HCT116 (cell line): ENCODE measurements around the gene SKAP1. TPM values are rescaled to one million over a fixed set of nuclear protein-coding genes. Genes with fewer than 3 reads are reported as not detected.
A peak's percentile ranks its signal among the peaks of the same experiment; 100 is the strongest.

Experiments
- ATAC-seq: fragments of 200-7000 bp; cut with Tn5 transposase; 2 replicates; pipeline ENCODE4 v1.9.1; 2020; ENCODE audit warnings: mild to moderate bottlenecking, moderate library complexity
- BruUV-seq: library from RNA; stranded (reverse); fragments of 400-500 nt; replicated peaks from 2 replicates; lab custom pipeline; 2021; lab: Mats Ljungman, UMichigan
- CTCF ChIA-PET: fragments of 300-600 bp; sonication (Branson Sonifier 250); formaldehyde crosslinking; loops from one replicate; lab custom pipeline; 2021; ENCODE audit warnings: antibody characterized with exemption; lab: Charles Lee
- POLR2A ChIA-PET: fragments of 300-600, 350-600 bp; sonication (Branson Sonifier 250); formaldehyde crosslinking; loops from one replicate; lab custom pipeline; 2021; ENCODE audit warnings: antibody characterized with exemption; lab: Charles Lee
- RAD21 ChIA-PET, 2 experiments: fragments of 300-600 bp; sonication (Branson Sonifier 250); formaldehyde crosslinking; loops; one replicate each; lab custom pipeline; 2023; ENCODE audit warnings: low total read pairs in 2 of 2; ENCODE audit not compliant: uncharacterized antibody in 2 of 2, unreplicated experiment in 2 of 2, low non-redundant PET in 1 of 2; lab: Charles Lee
- DNase-seq: peaks from one replicate; pipeline ENCODE4 v3.0.0-alpha.2; 2010; ENCODE audit warnings: low read depth, low spot score
- H2AFZ ChIP-seq: fragments of 200-600 bp; shearing (Covaris generic), sonication (generic); 2 replicates; pipeline ENCODE4 v1.6.1; 2017; ENCODE audit warnings: low read depth, mixed run types, mixed read lengths, antibody characterized with exemption, low read length; ENCODE audit not compliant: poor library complexity, severe bottlenecking
- H3K27ac ChIP-seq: 2 replicates; pipeline ENCODE4 v1.5.1; 2012; ENCODE audit warnings: low read depth, low read length
- H3K27me3 ChIP-seq: fragments of 200-600 bp; sonication (generic); 2 replicates; pipeline ENCODE4 v1.6.1; 2016; ENCODE audit warnings: mixed run types, low read length, mixed read lengths; ENCODE audit not compliant: insufficient read depth
- H3K36me3 ChIP-seq, 2 experiments: fragments of 200-500 bp in 1 of 2; fragments of 200-600 bp in 1 of 2; sonication (Bioruptor generic) in 1 of 2; sonication (generic) in 1 of 2; 2 replicates each; pipeline versions ENCODE4 v1.5.1 to v1.6.1; 2014 to 2016; ENCODE audit warnings: low read length in 2 of 2, inconsistent platforms in 1 of 2, mixed read lengths in 1 of 2, mixed run types in 1 of 2; ENCODE audit not compliant: insufficient read depth in 2 of 2, control insufficient read depth in 1 of 2
- H3K4me1 ChIP-seq, 2 experiments: fragments of 200-600 bp in 1 of 2; sonication (generic) in 1 of 2; 2 replicates each; pipeline versions ENCODE4 v1.5.1 to v1.6.1; 2012 to 2017; ENCODE audit warnings: low read length in 2 of 2, inconsistent platforms in 1 of 2, mild to moderate bottlenecking in 1 of 2, mixed read lengths in 1 of 2, mixed run types in 1 of 2, moderate library complexity in 1 of 2; ENCODE audit not compliant: insufficient read depth in 2 of 2, control insufficient read depth in 1 of 2
- H3K4me2 ChIP-seq: fragments of 200-600 bp; sonication (generic); 2 replicates; pipeline ENCODE4 v1.6.1; 2017; ENCODE audit warnings: mixed run types, low read length, mixed read lengths
- H3K4me3 ChIP-seq, 2 experiments: fragments of 200-600 bp in 1 of 2; sonication (generic) in 1 of 2; replicated peaks in 1 of 2; 2 replicates each; pipeline ENCODE4 v1.5.1; 2011 to 2016; ENCODE audit warnings: low read length in 2 of 2, control low read depth in 1 of 2, low read depth in 1 of 2, mild to moderate bottlenecking in 1 of 2, mixed read lengths in 1 of 2, mixed run types in 1 of 2
- H3K79me2 ChIP-seq: fragments of 200-600 bp; sonication (generic); 2 replicates; pipeline ENCODE4 v1.6.1; 2017; ENCODE audit warnings: mild to moderate bottlenecking, mixed run types, low read length, moderate library complexity, mixed read lengths; ENCODE audit not compliant: insufficient read depth
- H3K9ac ChIP-seq: fragments of 200-600 bp; sonication (generic); 2 replicates; pipeline ENCODE4 v1.6.1; 2016; ENCODE audit warnings: low read length, mixed read lengths
- H3K9me2 ChIP-seq: fragments of 200-600 bp; sonication (generic), shearing (Covaris generic); 2 replicates; pipeline ENCODE4 v1.6.1; 2017; ENCODE audit warnings: mixed run types, mild to moderate bottlenecking, moderate library complexity; ENCODE audit not compliant: insufficient read depth
- H3K9me3 ChIP-seq, 2 experiments: fragments of 200-500 bp in 1 of 2; fragments of 200-600 bp in 1 of 2; sonication (Bioruptor generic) in 1 of 2; sonication (generic) in 1 of 2; 2 replicates each; pipeline ENCODE4 v1.6.1; 2014 to 2017; ENCODE audit warnings: low read length in 2 of 2, mixed read lengths in 2 of 2, inconsistent platforms in 1 of 2, low read depth in 1 of 2, mild to moderate bottlenecking in 1 of 2, mixed run types in 1 of 2, moderate library complexity in 1 of 2; ENCODE audit not compliant: control insufficient read depth in 1 of 2, insufficient read depth in 1 of 2
- H4K20me1 ChIP-seq: fragments of 200-600 bp; sonication (generic), shearing (Covaris generic); 2 replicates; pipeline ENCODE4 v1.6.1; 2017; ENCODE audit warnings: mixed run types, mild to moderate bottlenecking, moderate library complexity; ENCODE audit not compliant: insufficient read depth
- ATF3 ChIP-seq: IDR thresholded peaks from 2 replicates; pipeline ENCODE4 v1.6.1; 2012
- CBX3 ChIP-seq: IDR thresholded peaks from 2 replicates; pipeline ENCODE4 v1.6.1; 2012; ENCODE audit warnings: low read depth
- CEBPB ChIP-seq: IDR thresholded peaks from 2 replicates; pipeline ENCODE4 v1.6.1; 2012; ENCODE audit warnings: low read depth
- EGR1 ChIP-seq: IDR thresholded peaks from 2 replicates; pipeline ENCODE4 v1.6.1; 2012; ENCODE audit warnings: low read depth
- ELF1 ChIP-seq: IDR thresholded peaks from 2 replicates; pipeline ENCODE4 v1.6.1; 2012; ENCODE audit warnings: low read depth, borderline replicate concordance
- EZH2 ChIP-seq: fragments of 200-600 bp; sonication (generic); IDR thresholded peaks from 2 replicates; pipeline ENCODE4 v1.6.1; 2017; ENCODE audit warnings: antibody characterized with exemption, mixed run types
- EZH2phosphoT487 ChIP-seq: fragments of 200-600 bp; IDR thresholded peaks from 2 replicates; pipeline ENCODE4 v1.6.1; 2018; ENCODE audit warnings: antibody characterized with exemption, borderline replicate concordance
- JUND ChIP-seq: IDR thresholded peaks from 2 replicates; pipeline ENCODE4 v1.6.1; 2012
- MAX ChIP-seq: IDR thresholded peaks from 2 replicates; pipeline ENCODE4 v1.6.1; 2012
- POLR2A ChIP-seq: IDR thresholded peaks from 2 replicates; pipeline ENCODE4 v1.7.0; 2011; ENCODE audit warnings: borderline replicate concordance; ENCODE audit not compliant: insufficient read depth, insufficient read length; ENCODE audit errors: extremely low read depth
- POLR2AphosphoS5 ChIP-seq: IDR thresholded peaks from 2 replicates; pipeline ENCODE4 v1.6.1; 2011; ENCODE audit warnings: mild to moderate bottlenecking, low read depth, low read length, moderate library complexity
- RAD21 ChIP-seq: IDR thresholded peaks from 2 replicates; pipeline ENCODE4 v1.6.1; 2012; ENCODE audit warnings: low read depth, mild to moderate bottlenecking
- REST ChIP-seq: IDR thresholded peaks from 2 replicates; pipeline ENCODE4 v1.6.1; 2012; ENCODE audit warnings: low read depth
- SIN3A ChIP-seq: IDR thresholded peaks from 2 replicates; pipeline ENCODE4 v1.6.1; 2012; ENCODE audit warnings: low read depth
- SP1 ChIP-seq: IDR thresholded peaks from 2 replicates; pipeline ENCODE4 v1.6.1; 2012; ENCODE audit warnings: low read depth
- SRF ChIP-seq: IDR thresholded peaks from 2 replicates; pipeline ENCODE4 v1.6.1; 2012; ENCODE audit warnings: low read depth
- TCF7L2 ChIP-seq: IDR thresholded peaks from 2 replicates; pipeline ENCODE4 v1.7.0; 2011; ENCODE audit warnings: borderline replicate concordance, inconsistent platforms; ENCODE audit not compliant: insufficient read depth, insufficient read length; ENCODE audit errors: extremely low read depth
- YY1 ChIP-seq: IDR thresholded peaks from 2 replicates; pipeline ENCODE4 v1.6.1; 2011; ENCODE audit warnings: low read length, low read depth, moderate library complexity, mild to moderate bottlenecking; ENCODE audit not compliant: insufficient replicate concordance; ENCODE audit errors: extremely low read depth
- ZBTB33 ChIP-seq: IDR thresholded peaks from 2 replicates; pipeline ENCODE4 v1.6.1; 2011; ENCODE audit warnings: mild to moderate bottlenecking, low read length, moderate library complexity; ENCODE audit not compliant: insufficient replicate concordance; ENCODE audit errors: extremely low read depth
- ZFX ChIP-seq: fragments of 450-650 bp; IDR thresholded peaks from 2 replicates; pipeline ENCODE4 v1.6.1; 2017
- ZNF274 ChIP-seq: fragments of 200-500 bp; sonication (Bioruptor generic); IDR thresholded peaks from 2 replicates; pipeline ENCODE4 v1.6.1; 2014; ENCODE audit warnings: mild to moderate bottlenecking, low read depth, low read length, inconsistent platforms
- intact Hi-C: fragments of 100-400 bp; cut with micrococcal nuclease; formaldehyde crosslinking; loops from 2 replicates; pipeline ENCODE4 v1.10.0; 2022
- total RNA-seq: library from RNA; stranded (reverse); gene quantifications from one replicate; pipeline ENCODE4 v1.2.1, GENCODE V29; 2021; ENCODE audit not compliant: unreplicated experiment

The SKAP1 gene
- total RNA-seq, 1 experiment from 2014 or later = 12.4 TPM

DNA sequence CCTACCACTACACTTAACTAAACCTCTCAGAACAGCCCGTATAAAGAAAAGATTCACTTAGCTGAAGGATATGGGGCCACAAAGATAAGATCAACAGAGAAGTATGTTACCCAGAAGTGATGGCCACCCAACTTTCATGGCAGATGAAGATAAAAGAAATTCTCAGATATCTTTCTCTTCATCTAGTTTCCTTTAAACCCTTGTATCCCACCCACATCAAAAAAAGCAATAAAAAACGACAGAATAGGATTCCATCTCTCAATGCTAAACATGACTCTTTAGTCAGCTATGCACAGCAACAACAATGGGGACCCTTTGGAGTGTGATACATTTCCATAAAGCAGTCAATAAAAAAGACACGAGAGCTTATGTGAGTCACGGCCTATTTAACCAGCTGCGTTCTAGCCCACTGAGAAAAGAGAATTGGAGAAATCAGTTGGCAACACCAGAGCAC, 235.9 kb downstream of the SKAP1 start:
- H3K27ac ChIP-seq = peak overlapping the region; percentile 74
- CTCF ChIA-PET = interaction anchor here (1.1 to 2.4 kb wide), 4 partner anchors 12 to 142 kb away, joined by 3 to 10 read pairs (median 3); no protein-coding TSS in a partner anchor
- peak overlapping the region; percentile 63 for H3K4me2 ChIP-seq
- H3K4me1 ChIP-seq = peaks cover 32 to 82% of the 10 kb centered on the region in 2 experiments
- POLR2A ChIA-PET = interaction anchor here (1.2 to 1.8 kb wide), 2 partner anchors 11 to 13 kb away, joined by 4 to 5 read pairs; no protein-coding TSS in a partner anchor
- no peaks in the 10 kb centered on the region for H3K36me3 ChIP-seq
- peak overlapping the region; percentile 51 for H3K9ac ChIP-seq
- H3K79me2 ChIP-seq = no peaks in the 10 kb centered on the region
- peak overlapping the region in 1 of 2 experiments; percentile 5; a peak in 1 of 4 replicates for H3K4me3 ChIP-seq
- no peaks in the 10 kb centered on the region for H4K20me1 ChIP-seq
- no peaks in the 10 kb centered on the region for H3K9me3 ChIP-seq
- DNase-seq (peak; percentile 89), ATAC-seq (peak; percentile 87)
- H3K27me3 ChIP-seq = no peaks in the 10 kb centered on the region
- intact Hi-C loops = no loop called here
- RAD21 ChIA-PET = interaction anchor here (0.5 to 1.3 kb wide), 2 partner anchors 21 to 22 kb away, joined by 3 read pairs; no protein-coding TSS in a partner anchor
- H2AFZ ChIP-seq = peak overlapping the region; percentile 23
- BruUV-seq = no TSS peak
- H3K9me2 ChIP-seq = no peaks in the 10 kb centered on the region
- no peak for TF ChIP-seq EZH2
- TF ChIP-seq RAD21 = no peak
- no peak for TF ChIP-seq ELF1
- TF ChIP-seq JUND = peak; percentile 85
- no peak for TF ChIP-seq TCF7L2
- no peak for TF ChIP-seq REST
- no peak; the same call in 1 of the 2 replicates for TF ChIP-seq CBX3
- no peak for TF ChIP-seq ZNF274
- no peak for TF ChIP-seq ZBTB33
- no peak for TF ChIP-seq YY1
- no peak for TF ChIP-seq ZFX
- peak; percentile 84 for TF ChIP-seq SP1
- TF ChIP-seq MAX = peak; percentile 58; the same call in 1 of the 2 replicates
- no peak for TF ChIP-seq EGR1
- TF ChIP-seq ATF3 = no peak
- peak; percentile 12; the same call in 1 of the 2 replicates for TF ChIP-seq SRF
- no peak for TF ChIP-seq POLR2AphosphoS5
- TF ChIP-seq POLR2A = no peak
- peak; percentile 49; the same call in 1 of the 2 replicates for TF ChIP-seq CEBPB
- TF ChIP-seq SIN3A = peak; percentile 71
- TF ChIP-seq EZH2phosphoT487 = no peak
